Measurements from ENCODE around the gene STT3B. TPM values are rescaled to one million over a fixed set of nuclear protein-coding genes. Genes with fewer than 3 reads are reported as not detected.

The STT3B gene
- total and polyA plus RNA-seq, 8 donors = 127 to 176 (median 160) TPM

- intact Hi-C loops (cut with DNase I) = no loop called here
- Histone ChIP-seq H3K27me3 (no peaks in the 10 kb centered on the region), H3K36me3 (no peaks in the 10 kb centered on the region), H3K9me3 (peaks cover 0 to 21% of the 10 kb centered on the region in 2 donors), H3K4me3 (no peak overlapping the region), H3K27ac (no peak overlapping the region), H3K4me1 (no peaks in the 10 kb centered on the region)
- TF ChIP-seq CTCF (IDR thresholded peaks at IDR 0.05) = no peak
- DNase-seq (no peak), ATAC-seq (no peak)
Measured at GRCh38 chr3:31488475-31489017, 44.2 kb upstream of the STT3B start.

- no peak for DNase-seq
- intact Hi-C loops (cut with DNase I) = no loop called here
- no peak for ATAC-seq
Measured at GRCh38 chr3:31490502-31490901, 42.2 kb upstream of the STT3B start.

GRCh38 chr3:31491660-31492059 lies 41.1 kb upstream of the STT3B start:
- TF ChIP-seq CTCF (IDR thresholded peaks at IDR 0.05) = no peak
- DNase-seq = no peak

More at GRCh38 chr3:31490502-31490901, 42.2 kb upstream of the STT3B start:
- H3K36me3 ChIP-seq = no peaks in the 10 kb centered on the region
- H3K4me1 ChIP-seq = no peaks in the 10 kb centered on the region
- no peak for TF ChIP-seq CTCF (IDR thresholded peaks at IDR 0.05)
- no peak overlapping the region for H3K4me3 ChIP-seq
- H3K27me3 ChIP-seq = no peaks in the 10 kb centered on the region
- no peak overlapping the region for H3K27ac ChIP-seq
- H3K9me3 ChIP-seq = peaks cover 0 to 21% of the 10 kb centered on the region in 2 donors

GRCh38 chr3:31493149-31493548 lies 39.6 kb upstream of the STT3B start:
- H3K36me3 ChIP-seq = no peaks in the 10 kb centered on the region
- no peak for TF ChIP-seq CTCF (IDR thresholded peaks at IDR 0.05)
- H3K27ac ChIP-seq = no peak overlapping the region
- DNase-seq (no peak), ATAC-seq (no peak)
- no peaks in the 10 kb centered on the region for H3K27me3 ChIP-seq
- H3K4me3 ChIP-seq = no peak overlapping the region
- H3K4me1 ChIP-seq = no peaks in the 10 kb centered on the region
- intact Hi-C loops (cut with DNase I) = no loop called here
- H3K9me3 ChIP-seq = peaks cover 0 to 21% of the 10 kb centered on the region in 2 donors

More at GRCh38 chr3:31491660-31492059, 41.1 kb upstream of the STT3B start:
- H3K36me3 ChIP-seq = no peaks in the 10 kb centered on the region
- no peak overlapping the region for H3K4me3 ChIP-seq
- no peak overlapping the region for H3K27ac ChIP-seq
- no peak for ATAC-seq
- intact Hi-C loops (cut with DNase I) = no loop called here
- H3K9me3 ChIP-seq = peaks cover 0 to 21% of the 10 kb centered on the region in 2 donors
- H3K4me1 ChIP-seq = no peaks in the 10 kb centered on the region
- no peaks in the 10 kb centered on the region for H3K27me3 ChIP-seq

GRCh38 chr3:31495971-31496665 lies 36.6 kb upstream of the STT3B start:
- DNase-seq = peak in 1 of 4 donors; percentile 22
- H3K4me1 ChIP-seq = no peaks in the 10 kb centered on the region
- no peaks in the 10 kb centered on the region for H3K36me3 ChIP-seq
- intact Hi-C loops (cut with DNase I) = no loop called here
- no peak for TF ChIP-seq CTCF (IDR thresholded peaks at IDR 0.05)
- peaks cover 0 to 9% of the 10 kb centered on the region in 2 donors for H3K9me3 ChIP-seq
- H3K27me3 ChIP-seq = no peaks in the 10 kb centered on the region
- H3K27ac ChIP-seq = no peak overlapping the region
- no peak for ATAC-seq
- no peak overlapping the region for H3K4me3 ChIP-seq
